Endodermal cell (in vitro differentiated cells): ENCODE data around the gene BICD1. TPM values are rescaled to one million over a fixed set of nuclear protein-coding genes. Genes with fewer than 3 reads are reported as not detected.

ENCODE experiments used
- DNase-seq: peaks from one replicate; pipeline ENCODE4 v3.0.0-alpha.2; 2017
- H3K27ac ChIP-seq: 2 replicates; pipeline ENCODE4 v1.5.1; 2013; ENCODE audit warnings: mild to moderate bottlenecking, low read depth, low read length, moderate library complexity
- H3K27me3 ChIP-seq: 2 replicates; pipeline ENCODE4 v1.6.1; 2013; ENCODE audit warnings: mild to moderate bottlenecking, low read length, moderate library complexity; ENCODE audit not compliant: insufficient read depth, control insufficient read depth, poor library complexity, severe bottlenecking
- H3K36me3 ChIP-seq: 2 replicates; pipeline ENCODE4 v1.7.0; 2013; ENCODE audit warnings: mild to moderate bottlenecking, low read length, moderate library complexity; ENCODE audit not compliant: control insufficient read depth, insufficient read depth
- H3K4me1 ChIP-seq: one replicate; pipeline ENCODE4 v1.7.0; 2013; ENCODE audit warnings: low read length; ENCODE audit not compliant: control insufficient read depth, insufficient read depth
- H3K4me3 ChIP-seq: 2 replicates; pipeline ENCODE4 v1.5.1; 2013; ENCODE audit warnings: mild to moderate bottlenecking, low read length, moderate library complexity
- H3K9ac ChIP-seq: 2 replicates; pipeline ENCODE4 v1.6.1; 2013; ENCODE audit warnings: mild to moderate bottlenecking, low read length, moderate library complexity; ENCODE audit not compliant: poor library complexity, severe bottlenecking; ENCODE audit errors: extremely low read depth
- H3K9me3 ChIP-seq: 2 replicates; pipeline ENCODE4 v1.6.1; 2013; ENCODE audit warnings: mild to moderate bottlenecking, low read length, moderate library complexity; ENCODE audit not compliant: control insufficient read depth
- H3K27ac Mint-ChIP-seq: 2 replicates; pipeline ENCODE4 v1.8.0; 2020; ENCODE audit warnings: mixed read lengths
- H3K27me3 Mint-ChIP-seq: 2 replicates; pipeline ENCODE4 v1.8.0; 2021; ENCODE audit warnings: mild to moderate bottlenecking, mixed read lengths; ENCODE audit not compliant: insufficient read depth
- H3K36me3 Mint-ChIP-seq: 2 replicates; pipeline ENCODE4 v1.8.0; 2020; ENCODE audit warnings: low read depth, mixed read lengths
- H3K4me1 Mint-ChIP-seq: 2 replicates; pipeline ENCODE4 v1.8.0; 2020; ENCODE audit warnings: mixed read lengths
- H3K4me3 Mint-ChIP-seq: 2 replicates; pipeline ENCODE4 v1.8.0; 2020; ENCODE audit warnings: mild to moderate bottlenecking, moderate library complexity, mixed read lengths
- H3K9me3 Mint-ChIP-seq: 2 replicates; pipeline ENCODE4 v1.8.0; 2020; ENCODE audit warnings: mild to moderate bottlenecking, mixed read lengths
- CTCF ChIP-seq: fragments of 200-600 bp; sonication (generic); conservative IDR thresholded peaks from 2 replicates; pipeline ENCODE4 v1.5.0; 2021; ENCODE audit warnings: antibody characterized with exemption, mild to moderate bottlenecking
- WGBS, 2 experiments: methylation state at CpG; one replicate each; pipeline versions ENCODE4 v1.1.5 to v1.1.7; 2013; ENCODE audit warnings: missing lambda C conversion rate in 2 of 2, mixed read lengths in 1 of 2; ENCODE audit not compliant: insufficient coverage in 1 of 2, insufficient read length in 1 of 2; 5-methylcytosine and 5-hydroxymethylcytosine counted together
- total RNA-seq, 2 donors: library from RNA; stranded (reverse); fragmentation: NEBNext Ultra II Directional in 1 of 2; extraction: Animal tissue kit (Norgen Biotek cat#: 25700) in 1 of 2; gene quantifications; 2 replicates in 1 of 2; 3 replicates in 1 of 2; pipeline ENCODE4 v1.2.1, GENCODE V29; 2021

Gene BICD1
- total RNA-seq, 2 donors from 2014 or later: 56.0 to 101 TPM

- Histone ChIP-seq H3K4me3 (no peak overlapping the region), H3K36me3 (no peaks in the 10 kb centered on the region), H3K9ac (no peak overlapping the region), H3K4me1 (no peaks in the 10 kb centered on the region), H3K9me3 (peaks cover 22% of the 10 kb centered on the region), H3K27me3 (no peaks in the 10 kb centered on the region), H3K27ac (peak overlapping the region; percentile 16)
- Mint-ChIP-seq H3K36me3 (peaks cover 31% of the 10 kb centered on the region), H3K27ac (no peak overlapping the region), H3K4me3 (no peak overlapping the region), H3K27me3 (no peaks in the 10 kb centered on the region), H3K4me1 (peaks cover 11% of the 10 kb centered on the region), H3K9me3 (peaks cover 17% of the 10 kb centered on the region)
- WGBS, 2 experiments: 17 to 76% methylated on average over 2 of the region's 2 CpGs
- peak; percentile 5 for DNase-seq
- TF ChIP-seq CTCF: no peak
Measured at GRCh38 chr12:32249777-32250176, 143.1 kb downstream of the BICD1 start.

GRCh38 chr12:32252199-32253073 lies 145.8 kb downstream of the BICD1 start:
- no peak overlapping the region for H3K4me3 Mint-ChIP-seq
- Histone ChIP-seq H3K27me3 (no peaks in the 10 kb centered on the region), H3K9me3 (peaks cover 10% of the 10 kb centered on the region), H3K36me3 (no peaks in the 10 kb centered on the region), H3K9ac (no peak overlapping the region), H3K27ac (no peak overlapping the region), H3K4me1 (no peaks in the 10 kb centered on the region), H3K4me3 (no peak overlapping the region)
- WGBS, 2 experiments: 87 to 93% methylated on average over 8 to 12 of the region's 13 CpGs
- no peak for DNase-seq
- no peak for TF ChIP-seq CTCF
- no peaks in the 10 kb centered on the region for H3K27me3 Mint-ChIP-seq
- H3K9me3 Mint-ChIP-seq: peaks cover 8% of the 10 kb centered on the region
- peaks cover 11% of the 10 kb centered on the region for H3K4me1 Mint-ChIP-seq
- no peak overlapping the region for H3K27ac Mint-ChIP-seq
- peaks cover 25% of the 10 kb centered on the region for H3K36me3 Mint-ChIP-seq

GRCh38 chr12:32253154-32253790 lies 146.6 kb downstream of the BICD1 start:
- no peaks in the 10 kb centered on the region for H3K4me1 ChIP-seq
- Mint-ChIP-seq H3K9me3 (peaks cover 5% of the 10 kb centered on the region), H3K4me3 (no peak overlapping the region), H3K27ac (no peak overlapping the region), H3K36me3 (peaks cover 24% of the 10 kb centered on the region), H3K27me3 (no peaks in the 10 kb centered on the region), H3K4me1 (peaks cover 9% of the 10 kb centered on the region)
- no peak overlapping the region for H3K9ac ChIP-seq
- no peaks in the 10 kb centered on the region for H3K36me3 ChIP-seq
- H3K9me3 ChIP-seq: peaks cover 12% of the 10 kb centered on the region
- no peak for DNase-seq
- H3K4me3 ChIP-seq: no peak overlapping the region
- no peaks in the 10 kb centered on the region for H3K27me3 ChIP-seq
- TF ChIP-seq CTCF: no peak
- 94% methylated on average over 2 of the region's 3 CpGs; no CpG with 5 or more reads in 1 of the 2 experiments for WGBS, 2 experiments
- no peak overlapping the region for H3K27ac ChIP-seq
